A673 (cell line): ENCODE results near the gene TTLL6.

ENCODE experiments used
- EZH2 ChIP-seq: fragments of 200-600 bp; sonication (generic); IDR thresholded peaks from 2 replicates; pipeline ENCODE4 v1.6.1; 2017; ENCODE audit warnings: borderline replicate concordance, low read depth, mild to moderate bottlenecking, mixed read lengths, antibody characterized with exemption, low read length; ENCODE audit not compliant: poor library complexity, severe bottlenecking
- TF ChIP-seq, protein P1 (sequence below): fragments of 300-800, 200-600 bp; sonication (generic); conservative IDR thresholded peaks from 2 replicates; pipeline ENCODE4 v1.5.1; 2017; ENCODE audit warnings: low read depth, mild to moderate bottlenecking, antibody characterized with exemption, low read length, moderate library complexity, mixed read lengths

DNA sequence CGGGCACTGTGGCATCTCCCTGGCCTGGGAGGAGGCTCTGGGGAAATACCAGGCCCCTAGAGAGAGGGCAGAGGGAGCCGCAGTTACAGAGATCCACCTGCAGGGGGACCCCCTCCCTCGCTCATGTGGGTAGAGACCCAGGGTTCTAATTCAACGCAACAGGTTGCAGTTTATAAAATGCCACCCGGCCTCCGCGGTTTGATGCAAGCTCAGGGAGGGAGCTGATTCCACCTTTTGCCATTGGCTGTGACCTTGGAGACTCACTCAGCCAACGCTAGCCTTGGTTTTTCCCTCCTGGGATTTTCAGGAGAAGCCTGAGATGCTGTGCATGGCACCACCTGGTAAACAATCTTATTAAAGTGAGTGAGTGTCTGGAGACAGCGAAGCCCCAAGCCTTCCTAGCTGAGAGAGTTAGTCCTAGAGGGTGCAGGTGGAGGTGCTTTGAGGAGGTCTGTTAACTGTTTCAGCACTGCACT is 12.1 kb downstream of the TTLL6 start:
- TF ChIP-seq, protein P1, sequence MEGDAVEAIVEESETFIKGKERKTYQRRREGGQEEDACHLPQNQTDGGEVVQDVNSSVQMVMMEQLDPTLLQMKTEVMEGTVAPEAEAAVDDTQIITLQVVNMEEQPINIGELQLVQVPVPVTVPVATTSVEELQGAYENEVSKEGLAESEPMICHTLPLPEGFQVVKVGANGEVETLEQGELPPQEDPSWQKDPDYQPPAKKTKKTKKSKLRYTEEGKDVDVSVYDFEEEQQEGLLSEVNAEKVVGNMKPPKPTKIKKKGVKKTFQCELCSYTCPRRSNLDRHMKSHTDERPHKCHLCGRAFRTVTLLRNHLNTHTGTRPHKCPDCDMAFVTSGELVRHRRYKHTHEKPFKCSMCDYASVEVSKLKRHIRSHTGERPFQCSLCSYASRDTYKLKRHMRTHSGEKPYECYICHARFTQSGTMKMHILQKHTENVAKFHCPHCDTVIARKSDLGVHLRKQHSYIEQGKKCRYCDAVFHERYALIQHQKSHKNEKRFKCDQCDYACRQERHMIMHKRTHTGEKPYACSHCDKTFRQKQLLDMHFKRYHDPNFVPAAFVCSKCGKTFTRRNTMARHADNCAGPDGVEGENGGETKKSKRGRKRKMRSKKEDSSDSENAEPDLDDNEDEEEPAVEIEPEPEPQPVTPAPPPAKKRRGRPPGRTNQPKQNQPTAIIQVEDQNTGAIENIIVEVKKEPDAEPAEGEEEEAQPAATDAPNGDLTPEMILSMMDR = peak; percentile 96
- TF ChIP-seq EZH2 = no peak
